T-helper 17 cell (primary cell): ENCODE results near the gene IFT122. TPM values are rescaled to one million over a fixed set of nuclear protein-coding genes. Genes with fewer than 3 reads are reported as not detected.

Experiments
- ATAC-seq: fragments of 150-1000 bp; cut with Tn5 transposase; 2 replicates; pipeline ENCODE4 v1.10.0; 2021; ENCODE audit warnings: mild to moderate bottlenecking, moderate library complexity
- DNase-seq, 3 donors: peaks; one replicate each; pipeline versions ENCODE4 v3.0.0 to v3.0.0-alpha.2; 2020 to 2021
- H3K9me3 ChIP-seq: one replicate; pipeline ENCODE4 v1.7.0; 2013; ENCODE audit warnings: low read length, mild to moderate bottlenecking; ENCODE audit not compliant: control insufficient read depth, poor library complexity, severe bottlenecking
- H3K27ac Mint-ChIP-seq: one replicate; pipeline ENCODE4 v1.8.0; 2022; ENCODE audit warnings: mild to moderate bottlenecking, moderate library complexity, mixed read lengths
- H3K27me3 Mint-ChIP-seq: one replicate; pipeline ENCODE4 v1.8.0; 2022; ENCODE audit warnings: mixed read lengths
- H3K36me3 Mint-ChIP-seq: one replicate; pipeline ENCODE4 v1.8.0; 2022; ENCODE audit warnings: low read depth, mixed read lengths
- H3K4me1 Mint-ChIP-seq: one replicate; pipeline ENCODE4 v1.8.0; 2022; ENCODE audit warnings: mild to moderate bottlenecking, mixed read lengths
- H3K4me3 Mint-ChIP-seq: one replicate; pipeline ENCODE4 v1.8.0; 2022; ENCODE audit warnings: mild to moderate bottlenecking, moderate library complexity, mixed read lengths
- total RNA-seq, 4 donors: library from RNA in 2 of 4; stranded (reverse) in 2 of 4; gene quantifications; one replicate each; pipeline ENCODE4 v1.2.3 and lab custom pipeline; 2022 to 2026

Gene IFT122
- total RNA-seq, 2 donors from 2014 or later: 20.1 to 22.8 TPM

DNA sequence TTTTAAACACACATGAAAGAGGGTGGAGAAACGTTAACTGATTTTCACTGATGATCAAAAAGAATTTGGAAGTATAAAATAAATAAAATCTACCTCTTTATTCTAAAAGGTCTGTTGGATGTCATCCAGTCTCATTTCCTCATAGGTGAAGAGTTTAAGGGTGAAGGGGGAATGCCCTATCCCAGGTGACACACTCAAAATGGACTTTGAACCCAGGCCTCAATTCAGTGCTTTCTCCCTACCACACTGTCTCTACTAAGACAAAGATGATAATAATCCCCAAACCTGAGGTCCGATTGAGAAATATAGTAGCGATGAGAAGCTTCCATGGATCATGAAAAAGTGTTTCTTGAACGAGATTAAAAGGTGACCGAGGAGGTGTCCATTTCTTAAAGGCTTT, 6.5 kb upstream of the IFT122 start:
- H3K27ac Mint-ChIP-seq: peak overlapping the region; percentile 14
- DNase-seq (no peak), ATAC-seq (no peak)
- peaks cover 35% of the 10 kb centered on the region for H3K4me1 Mint-ChIP-seq
- no peaks in the 10 kb centered on the region for H3K27me3 Mint-ChIP-seq
- no peak overlapping the region for H3K4me3 Mint-ChIP-seq
- no peaks in the 10 kb centered on the region for H3K36me3 Mint-ChIP-seq
- no peaks in the 10 kb centered on the region for H3K9me3 ChIP-seq

DNA sequence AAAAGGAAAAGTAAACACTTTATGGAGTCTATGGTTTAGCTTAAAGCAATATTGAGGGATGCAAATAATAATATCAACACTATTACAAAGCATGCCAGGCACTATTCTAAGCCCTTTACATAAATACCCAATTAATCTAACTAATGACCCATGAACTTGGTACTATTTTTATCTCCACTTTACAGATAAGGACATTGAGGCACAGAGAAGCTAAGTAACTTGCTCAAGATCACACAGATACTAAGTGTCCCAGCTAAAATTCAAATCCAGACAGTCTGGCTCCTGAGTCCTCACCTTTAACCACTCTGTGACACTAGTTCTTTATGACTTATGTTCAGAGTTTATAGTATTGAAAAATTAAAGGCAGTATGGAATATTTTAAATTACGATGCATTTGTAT, 5.9 kb upstream of the IFT122 start:
- H3K4me3 Mint-ChIP-seq: no peak overlapping the region
- H3K27me3 Mint-ChIP-seq: no peaks in the 10 kb centered on the region
- peaks cover 30% of the 10 kb centered on the region for H3K4me1 Mint-ChIP-seq
- no peak for DNase-seq
- no peak for ATAC-seq
- H3K9me3 ChIP-seq: no peaks in the 10 kb centered on the region
- no peaks in the 10 kb centered on the region for H3K36me3 Mint-ChIP-seq
- H3K27ac Mint-ChIP-seq: peak overlapping the region; percentile 14

DNA sequence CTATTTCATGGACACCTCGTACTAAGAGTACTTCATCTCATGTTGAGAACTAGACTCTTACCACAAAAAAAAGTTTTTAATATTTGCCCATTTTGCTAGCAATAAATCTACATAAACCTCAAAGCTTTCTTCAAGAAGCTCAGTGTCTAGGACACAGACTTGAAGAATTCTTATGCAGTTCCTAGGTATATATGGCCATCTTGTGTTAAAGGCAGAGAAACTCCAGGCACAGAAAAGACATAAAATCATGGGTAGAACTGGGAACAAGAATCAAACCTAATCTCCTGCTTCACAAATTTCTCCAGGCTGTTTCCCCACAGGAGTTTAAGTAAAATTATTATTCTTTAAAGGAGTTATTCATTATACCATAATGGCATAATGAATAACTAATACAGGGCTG, 4.7 kb upstream of the IFT122 start:
- peak overlapping the region; percentile 16 for H3K27ac Mint-ChIP-seq
- H3K36me3 Mint-ChIP-seq: no peaks in the 10 kb centered on the region
- H3K9me3 ChIP-seq: no peaks in the 10 kb centered on the region
- no peak for ATAC-seq
- H3K27me3 Mint-ChIP-seq: no peaks in the 10 kb centered on the region
- H3K4me1 Mint-ChIP-seq: peaks cover 33% of the 10 kb centered on the region
- peak overlapping the region; percentile 31 for H3K4me3 Mint-ChIP-seq
- DNase-seq: no peak

DNA sequence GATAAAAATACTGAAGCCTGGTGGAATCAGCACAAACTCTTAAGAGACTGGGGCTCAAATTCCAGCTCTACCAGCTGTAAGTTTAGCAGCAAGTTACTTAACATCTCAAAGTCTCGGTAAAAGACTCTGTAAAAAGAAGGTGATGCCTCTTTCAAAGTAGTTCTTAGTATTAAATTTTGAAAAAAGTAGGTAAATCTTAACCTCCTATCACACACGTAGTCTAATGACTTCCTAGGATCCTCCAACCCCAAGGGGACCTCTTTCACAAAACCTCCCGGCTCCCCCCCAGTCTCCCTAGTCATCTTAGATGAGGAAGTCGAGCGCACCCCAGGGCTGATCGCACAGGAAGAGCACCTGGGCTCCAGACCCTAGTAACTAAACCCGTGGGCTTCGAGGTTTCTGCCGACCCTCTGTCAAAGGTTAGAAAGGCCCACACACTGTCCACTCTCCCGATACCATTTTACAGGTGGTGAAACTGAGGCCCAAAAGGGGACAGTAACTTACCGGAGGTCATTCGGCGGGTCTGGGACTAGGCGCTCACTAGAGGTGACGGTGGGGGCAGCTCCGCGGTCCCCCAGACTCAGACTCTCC, 703 bp upstream of the IFT122 start:
- Mint-ChIP-seq H3K27ac (peak overlapping the region; percentile 95), H3K4me1 (peaks cover 54% of the 10 kb centered on the region), H3K27me3 (no peaks in the 10 kb centered on the region), H3K36me3 (no peaks in the 10 kb centered on the region), H3K4me3 (peak overlapping the region; percentile 93)
- ATAC-seq (no peak), DNase-seq (peak; percentile 15 to 29 (median 27))
- no peaks in the 10 kb centered on the region for H3K9me3 ChIP-seq

DNA sequence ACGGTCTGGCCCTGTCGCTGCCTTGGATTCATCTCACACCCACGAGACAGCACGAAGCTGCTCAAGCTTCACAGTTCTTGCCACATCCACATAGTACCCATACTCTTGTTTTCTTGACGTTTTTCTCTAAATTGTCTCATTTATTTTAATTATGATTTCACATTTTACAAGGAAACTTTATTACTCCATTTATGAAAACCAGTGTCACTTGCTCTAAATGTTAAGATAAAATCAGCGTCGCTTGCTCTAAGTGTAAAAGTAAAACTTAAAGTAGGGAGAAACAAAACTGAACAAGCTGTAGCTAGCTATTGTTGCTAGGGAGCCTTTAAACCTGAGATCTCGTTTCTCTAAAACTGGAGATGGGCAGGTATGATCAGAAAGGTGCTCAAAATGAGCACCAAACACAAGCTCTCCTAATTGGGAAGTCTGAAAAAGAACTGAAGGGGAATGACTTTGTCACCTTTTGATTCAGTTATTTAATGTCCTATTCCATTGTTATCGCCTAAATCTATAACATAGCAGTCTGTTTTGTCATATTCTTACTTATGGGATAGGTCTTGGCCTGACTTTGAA, 680 bp downstream of the IFT122 start:
- DNase-seq (no peak), ATAC-seq (no peak)
- H3K27ac Mint-ChIP-seq: peak overlapping the region; percentile 95
- no peaks in the 10 kb centered on the region for H3K9me3 ChIP-seq
- H3K27me3 Mint-ChIP-seq: no peaks in the 10 kb centered on the region
- peaks cover 49% of the 10 kb centered on the region for H3K4me1 Mint-ChIP-seq
- H3K36me3 Mint-ChIP-seq: no peaks in the 10 kb centered on the region
- peak overlapping the region; percentile 93 for H3K4me3 Mint-ChIP-seq

DNA sequence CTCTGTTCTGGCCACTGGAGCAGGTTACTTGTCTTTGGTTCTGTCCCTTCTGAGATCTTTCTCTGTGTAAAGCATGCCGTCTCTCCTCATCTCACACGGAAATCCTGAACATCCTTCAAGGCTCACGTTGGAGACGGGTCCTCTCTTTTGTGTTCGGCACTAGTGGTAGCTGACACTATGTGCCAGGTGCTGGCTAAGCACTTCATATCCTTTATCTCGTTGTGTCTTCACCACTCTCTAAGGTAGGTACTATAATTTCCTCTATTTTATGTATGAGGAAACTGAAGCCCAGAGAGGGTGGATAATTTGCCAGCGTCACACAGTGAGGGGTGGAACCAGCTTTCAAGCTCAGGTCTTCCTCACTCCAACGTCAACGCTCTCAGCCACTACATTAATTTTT, 1.2 kb downstream of the IFT122 start:
- Mint-ChIP-seq H3K36me3 (no peaks in the 10 kb centered on the region), H3K4me3 (peak overlapping the region; percentile 93), H3K27me3 (no peaks in the 10 kb centered on the region), H3K4me1 (peaks cover 47% of the 10 kb centered on the region), H3K27ac (peak overlapping the region; percentile 95)
- DNase-seq (no peak), ATAC-seq (no peak)
- H3K9me3 ChIP-seq: no peaks in the 10 kb centered on the region

DNA sequence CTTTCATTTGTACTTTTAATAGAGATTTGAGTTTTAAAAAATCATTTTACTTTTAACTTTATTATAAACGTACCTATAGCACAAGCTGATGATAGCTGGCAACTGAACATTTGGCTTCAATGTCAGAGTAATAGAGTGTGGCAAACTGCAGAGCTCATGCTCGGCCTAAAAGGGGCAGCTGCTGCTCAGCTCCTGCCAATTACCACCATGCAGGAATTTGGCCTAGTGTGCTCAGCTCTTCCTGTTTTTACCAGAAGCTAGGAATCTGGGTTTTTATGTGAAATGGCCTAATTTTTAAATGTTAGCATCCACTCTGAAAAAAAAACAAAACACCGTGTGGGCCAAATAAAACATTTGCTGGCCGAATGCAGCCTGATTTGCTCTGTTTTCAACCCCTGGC, 1.8 kb downstream of the IFT122 start:
- ATAC-seq: no peak
- Mint-ChIP-seq H3K27ac (peak overlapping the region; percentile 95), H3K4me1 (peaks cover 42% of the 10 kb centered on the region), H3K27me3 (no peaks in the 10 kb centered on the region), H3K36me3 (no peaks in the 10 kb centered on the region), H3K4me3 (no peak overlapping the region)
- H3K9me3 ChIP-seq: no peaks in the 10 kb centered on the region
- DNase-seq: no peak

DNA sequence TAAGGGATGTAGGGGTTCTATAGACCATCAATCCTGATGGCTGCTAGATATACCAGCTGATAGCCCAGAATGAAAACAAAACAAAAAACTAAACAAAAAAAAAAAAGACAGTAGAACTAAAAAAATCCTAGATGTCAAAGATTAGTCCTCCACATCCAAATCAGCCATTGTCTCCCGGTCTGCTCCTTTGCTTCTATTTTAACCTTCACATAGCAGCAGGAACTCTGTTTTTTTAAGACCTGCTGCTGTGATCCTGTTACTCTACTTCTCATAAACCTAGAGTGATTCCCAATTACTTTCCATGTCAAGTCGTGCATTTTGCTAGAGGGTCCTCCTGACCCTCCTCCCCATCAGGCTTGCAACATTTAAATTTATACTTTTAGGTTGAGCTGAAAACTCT, 2.5 kb downstream of the IFT122 start:
- Mint-ChIP-seq H3K27me3 (no peaks in the 10 kb centered on the region), H3K4me1 (peaks cover 38% of the 10 kb centered on the region), H3K4me3 (peak overlapping the region; percentile 69), H3K36me3 (no peaks in the 10 kb centered on the region), H3K27ac (peak overlapping the region; percentile 95)
- H3K9me3 ChIP-seq: no peaks in the 10 kb centered on the region
- DNase-seq (no peak), ATAC-seq (no peak)

DNA sequence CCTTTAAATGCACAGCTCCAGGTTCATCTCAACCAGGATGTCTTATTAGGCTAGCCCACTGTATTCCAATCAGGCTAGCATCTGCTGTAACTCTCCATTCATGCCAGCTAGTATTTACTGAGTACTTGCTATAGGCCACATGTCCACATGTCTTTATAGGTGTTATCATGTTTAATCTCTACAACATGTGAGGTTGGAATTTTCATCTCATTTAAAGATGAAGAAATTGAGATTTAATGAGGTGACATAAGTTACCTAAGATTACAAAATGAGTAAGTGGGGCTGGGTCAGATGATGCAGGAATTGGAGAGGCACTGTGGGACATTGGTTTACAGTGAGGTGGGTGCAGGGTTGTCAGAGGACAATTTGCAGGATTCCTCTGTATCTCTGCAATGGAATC, 2.9 kb downstream of the IFT122 start:
- Mint-ChIP-seq H3K27ac (peak overlapping the region; percentile 95), H3K27me3 (no peaks in the 10 kb centered on the region)

DNA sequence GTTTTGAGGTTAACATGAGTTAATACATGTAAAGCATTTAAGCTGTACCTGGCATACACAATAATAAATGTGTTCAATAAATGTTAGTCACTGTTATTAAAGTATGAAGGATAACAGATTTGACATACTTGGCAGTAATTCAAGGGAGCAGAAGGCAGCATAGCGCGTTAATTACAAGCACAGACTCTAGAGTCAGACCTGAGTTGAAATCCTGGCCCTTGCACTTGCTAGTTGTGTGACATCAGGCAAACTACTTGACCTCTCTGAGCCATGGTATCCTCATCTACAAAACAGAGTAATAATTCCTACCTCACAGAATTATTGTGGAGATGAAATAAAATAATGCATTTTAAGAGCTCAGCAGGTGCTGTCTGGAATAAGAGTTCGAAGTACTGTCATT, 5.4 kb downstream of the IFT122 start:
- Mint-ChIP-seq H3K36me3 (peaks cover 2% of the 10 kb centered on the region), H3K4me1 (peaks cover 24% of the 10 kb centered on the region), H3K4me3 (no peak overlapping the region), H3K27ac (no peak overlapping the region), H3K27me3 (no peaks in the 10 kb centered on the region)
- DNase-seq: no peak
- no peak for ATAC-seq
- no peaks in the 10 kb centered on the region for H3K9me3 ChIP-seq

More for the DNA sequence above, 2.9 kb downstream of the IFT122 start:
- Mint-ChIP-seq H3K36me3 (no peaks in the 10 kb centered on the region), H3K4me1 (peaks cover 33% of the 10 kb centered on the region), H3K4me3 (peak overlapping the region; percentile 69)
- no peak for ATAC-seq
- no peaks in the 10 kb centered on the region for H3K9me3 ChIP-seq
- DNase-seq: no peak

DNA sequence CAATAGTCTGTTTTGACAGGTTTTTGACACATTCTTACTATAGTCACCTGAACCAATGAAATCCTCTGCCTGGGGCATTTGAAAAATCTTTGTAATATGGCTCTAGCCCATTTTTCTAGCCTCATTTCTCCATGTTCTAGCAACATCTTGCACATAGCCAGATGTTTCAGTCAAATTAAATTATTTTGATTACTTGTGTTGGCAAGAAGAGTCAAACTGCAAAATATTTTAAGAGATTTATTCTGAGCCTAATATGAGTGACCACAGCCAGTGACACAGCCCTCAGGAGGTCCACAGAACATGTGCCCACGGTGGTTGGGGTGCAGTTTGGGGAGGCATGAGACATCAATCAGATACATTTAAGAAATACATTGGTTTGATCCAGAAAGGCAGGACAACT, 6.9 kb downstream of the IFT122 start:
- H3K9me3 ChIP-seq: no peaks in the 10 kb centered on the region
- DNase-seq (no peak), ATAC-seq (no peak)
- Mint-ChIP-seq H3K27me3 (no peaks in the 10 kb centered on the region), H3K36me3 (peaks cover 3% of the 10 kb centered on the region), H3K27ac (no peak overlapping the region), H3K4me1 (peaks cover 17% of the 10 kb centered on the region), H3K4me3 (no peak overlapping the region)

DNA sequence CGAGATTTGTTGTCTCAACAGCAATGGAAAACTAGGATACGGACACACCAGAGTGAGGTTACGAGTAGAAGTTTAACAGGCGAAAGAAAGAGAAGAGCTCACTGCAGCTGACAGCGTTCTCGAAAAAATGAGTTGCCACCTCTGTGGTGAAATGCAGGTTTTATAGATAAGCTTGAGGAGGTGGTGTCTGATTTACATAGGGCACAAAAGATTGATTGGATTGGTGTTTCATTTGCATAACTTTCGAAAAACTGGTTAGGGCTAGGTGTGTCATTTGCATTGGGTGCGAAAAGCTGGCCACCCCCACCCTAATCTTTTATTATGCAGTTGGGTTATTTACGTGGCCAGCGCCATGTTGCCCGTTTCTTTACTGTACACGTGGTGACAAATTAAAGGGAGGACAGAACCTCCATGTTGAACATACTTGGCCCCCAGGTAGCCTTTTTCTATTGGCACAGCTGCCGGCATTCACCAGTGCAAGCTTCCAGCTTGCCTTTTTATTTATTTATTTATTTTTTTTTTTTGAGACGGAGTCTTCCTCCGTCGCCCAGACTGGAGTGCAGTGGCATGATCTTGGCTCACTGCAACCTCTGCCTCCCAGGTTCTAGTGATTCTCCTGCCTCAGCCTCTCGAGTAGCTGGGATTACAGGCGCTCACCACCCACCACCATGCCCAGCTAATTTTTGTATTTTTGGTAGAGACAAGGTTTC, 8.3 kb downstream of the IFT122 start:
- Mint-ChIP-seq H3K4me1 (peaks cover 14% of the 10 kb centered on the region), H3K4me3 (no peak overlapping the region), H3K27me3 (no peaks in the 10 kb centered on the region), H3K27ac (no peak overlapping the region), H3K36me3 (peaks cover 13% of the 10 kb centered on the region)
- no peak for DNase-seq
- no peak for ATAC-seq
- H3K9me3 ChIP-seq: no peaks in the 10 kb centered on the region

DNA sequence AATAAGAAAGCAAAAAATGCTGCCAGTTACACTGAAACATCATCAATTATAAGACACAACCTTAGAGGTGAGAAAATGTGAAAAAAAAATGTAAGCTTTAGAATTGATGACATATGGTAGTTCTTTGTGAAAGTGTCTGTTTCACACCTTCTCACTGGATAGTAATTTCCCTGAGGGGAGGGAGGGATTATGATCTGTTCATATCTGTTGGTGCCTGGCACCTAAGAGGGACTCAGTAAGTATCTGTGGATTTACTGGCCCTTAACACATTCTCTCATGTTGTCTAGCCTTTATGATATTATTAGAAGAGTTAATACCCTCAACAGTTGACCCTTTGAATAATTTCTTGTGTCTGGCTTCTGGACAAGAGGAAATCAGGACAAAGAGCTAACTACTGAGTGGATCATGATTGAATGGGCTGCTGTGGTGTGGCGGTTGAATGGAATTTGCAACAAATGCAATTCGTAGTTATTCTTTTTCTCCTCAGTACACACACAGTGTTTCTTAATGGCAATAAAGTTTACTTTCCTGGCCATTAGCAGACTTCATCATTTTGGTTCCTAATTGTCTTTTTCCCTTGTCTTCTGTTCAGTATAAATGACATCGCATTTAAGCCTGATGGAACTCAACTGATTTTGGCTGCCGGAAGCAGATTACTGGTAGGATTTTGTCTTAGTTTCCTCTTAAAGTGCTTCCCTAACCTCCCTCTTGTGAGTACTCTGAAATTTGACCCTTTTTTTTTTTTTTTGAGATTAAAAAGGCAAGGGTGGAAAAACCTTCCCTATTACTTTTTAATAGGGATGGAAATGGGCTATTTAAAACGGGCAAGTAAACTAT, 9.5 kb downstream of the IFT122 start:
- no peaks in the 10 kb centered on the region for H3K9me3 ChIP-seq
- DNase-seq: no peak
- Mint-ChIP-seq H3K4me1 (peaks cover 12% of the 10 kb centered on the region), H3K36me3 (peaks cover 16% of the 10 kb centered on the region), H3K27me3 (no peaks in the 10 kb centered on the region), H3K27ac (no peak overlapping the region), H3K4me3 (no peak overlapping the region)
- ATAC-seq: no peak
